B cell (primary cell): ENCODE measurements around the gene CLEC18B. TPM values are rescaled to one million over a fixed set of nuclear protein-coding genes. Genes with fewer than 3 reads are reported as not detected.

Experiments used
- ATAC-seq: fragments of 200-7000 bp; cut with Tn5 transposase; one replicate; pipeline ENCODE4 v1.10.0; 2021; ENCODE audit warnings: low read depth, mild to moderate bottlenecking, moderate number of reproducible peaks, moderate library complexity
- CTCF ChIA-PET: fragments of 350-600 bp; sonication (Branson Sonifier 250); formaldehyde crosslinking; loops from one replicate; lab custom pipeline; 2021; ENCODE audit warnings: antibody characterized with exemption, inconsistent platforms; lab: Charles Lee
- POLR2A ChIA-PET: fragments of 350-600 bp; sonication (Branson Sonifier 250); formaldehyde crosslinking; loops from one replicate; lab custom pipeline; 2021; ENCODE audit warnings: antibody characterized with exemption; lab: Charles Lee
- DNase-seq: peaks from one replicate; pipeline ENCODE4 v3.0.0; 2013
- H2AFZ ChIP-seq: 2 replicates; pipeline ENCODE4 v1.6.1; 2012; ENCODE audit warnings: mild to moderate bottlenecking, low read depth, low read length; ENCODE audit not compliant: insufficient read depth, poor library complexity, severe bottlenecking
- H3K27ac ChIP-seq, 2 donors: 1 replicate in 1 of 2; 2 replicates in 1 of 2; pipeline ENCODE4 v1.5.1; 2012 to 2013; ENCODE audit warnings: low read length in 2 of 2, mild to moderate bottlenecking in 2 of 2, moderate library complexity in 1 of 2
- H3K27me3 ChIP-seq, 4 experiments: fragments of 200-600 bp in 1 of 4; sonication (generic) in 1 of 4; replicated peaks in 1 of 4; 1 replicate in 2 of 4; 2 replicates in 2 of 4; pipeline versions ENCODE4 v1.6.1 to v1.7.0; 2013 to 2016; ENCODE audit warnings: low read length in 3 of 4, mild to moderate bottlenecking in 2 of 4, mixed read lengths in 1 of 4, moderate library complexity in 1 of 4; ENCODE audit not compliant: insufficient read depth in 4 of 4, control insufficient read depth in 3 of 4; ENCODE audit errors: control extremely low read depth in 1 of 4
- H3K36me3 ChIP-seq, 2 experiments: replicated peaks in 1 of 2; 1 replicate in 1 of 2; 2 replicates in 1 of 2; pipeline versions ENCODE4 v1.6.1 to v1.7.1; 2013; ENCODE audit warnings: low read length in 1 of 2; ENCODE audit not compliant: insufficient read depth in 2 of 2, control insufficient read depth in 1 of 2; ENCODE audit errors: control extremely low read depth in 1 of 2, extremely low read depth in 1 of 2
- H3K4me1 ChIP-seq, 2 donors: fragments of 200-600 bp in 1 of 2; sonication (generic) in 1 of 2; 1 replicate in 1 of 2; 2 replicates in 1 of 2; pipeline versions ENCODE4 v1.5.1 to v1.6.1; 2013 to 2017; ENCODE audit warnings: low read length in 2 of 2; ENCODE audit not compliant: control insufficient read depth in 2 of 2, insufficient read depth in 2 of 2
- H3K4me2 ChIP-seq: replicated peaks from 2 replicates; pipeline ENCODE3; 2012; ENCODE audit warnings: mild to moderate bottlenecking, low read depth, low read length; ENCODE audit not compliant: poor library complexity, severe bottlenecking
- H3K4me3 ChIP-seq, 5 experiments: fragments of 200-600 bp in 1 of 5; sonication (generic) in 1 of 5; 1 replicate in 3 of 5; 2 replicates in 2 of 5; pipeline versions ENCODE4 v1.5.1 to v1.7.0; 2011 to 2016; ENCODE audit warnings: low read length in 4 of 5, mild to moderate bottlenecking in 4 of 5, low read depth in 2 of 5, control low read depth in 1 of 5, moderate library complexity in 1 of 5; ENCODE audit not compliant: insufficient read depth in 1 of 5; ENCODE audit errors: control extremely low read depth in 1 of 5, extremely low read depth in 1 of 5
- H3K79me2 ChIP-seq: fragments of 200-600 bp; sonication (generic); one replicate; pipeline ENCODE4 v1.6.0; 2016; ENCODE audit warnings: low read length; ENCODE audit not compliant: control insufficient read depth, insufficient read depth
- H3K9ac ChIP-seq: fragments of 200-600 bp; sonication (generic); 2 replicates; pipeline ENCODE4 v1.6.1; 2017; ENCODE audit warnings: mild to moderate bottlenecking, low read length, moderate library complexity
- H3K9me3 ChIP-seq, 3 donors: one replicate each; pipeline versions ENCODE4 v1.6.1 to v1.7.1; 2013; ENCODE audit warnings: low read length in 2 of 3; ENCODE audit not compliant: control insufficient read depth in 2 of 3, insufficient read depth in 1 of 3; ENCODE audit errors: control extremely low read depth in 1 of 3
- H4K20me1 ChIP-seq: 2 replicates; pipeline ENCODE4 v1.6.0; 2012; ENCODE audit warnings: mild to moderate bottlenecking, low read length; ENCODE audit not compliant: insufficient read depth, control insufficient read depth, poor library complexity, severe bottlenecking
- H3K27ac Mint-ChIP-seq: one replicate; pipeline ENCODE4 v1.8.0; 2021; ENCODE audit warnings: mixed read lengths
- H3K27me3 Mint-ChIP-seq: one replicate; pipeline ENCODE4 v1.8.0; 2021; ENCODE audit warnings: mixed read lengths
- H3K4me1 Mint-ChIP-seq: one replicate; pipeline ENCODE4 v1.8.0; 2021; ENCODE audit warnings: mixed read lengths
- H3K4me3 Mint-ChIP-seq: one replicate; pipeline ENCODE4 v1.8.0; 2021; ENCODE audit warnings: mixed read lengths
- H3K9me3 Mint-ChIP-seq: one replicate; pipeline ENCODE4 v1.8.0; 2022; ENCODE audit warnings: mixed read lengths; ENCODE audit not compliant: insufficient read depth
- CTCF ChIP-seq: fragments of 200-600 bp; IDR thresholded peaks from one replicate; pipeline ENCODE4 v1.8.0; 2022; ENCODE audit warnings: antibody characterized with exemption, mild to moderate bottlenecking
- EZH2 ChIP-seq: IDR thresholded peaks from 2 replicates; pipeline ENCODE4 v1.6.1; 2012; ENCODE audit warnings: borderline replicate concordance, low read depth, mild to moderate bottlenecking, moderate library complexity, low read length; ENCODE audit not compliant: insufficient read depth, poor library complexity, severe bottlenecking
- WGBS: methylation state at CpG from one replicate; pipeline ENCODE4 v1.1.5; 2013; ENCODE audit warnings: missing lambda C conversion rate; ENCODE audit not compliant: insufficient coverage; 5-methylcytosine and 5-hydroxymethylcytosine counted together
- intact Hi-C: fragments of 100-400 bp; cut with micrococcal nuclease; formaldehyde crosslinking; loops from one replicate; pipeline ENCODE4 v1.10.0; 2022
- polyA plus RNA-seq: library from polyadenylated mRNA; depleted of rRNA; stranded (reverse); fragments of >200 nt; gene quantifications from 2 replicates; pipeline ENCODE4 v1.2.3, GENCODE V29; 2012
- total RNA-seq, 2 donors: library from RNA; stranded (reverse); fragments of 120-200 nt in 1 of 2; gene quantifications; 1 replicate in 1 of 2; 2 replicates in 1 of 2; pipeline versions ENCODE4 v1.2.3 to v1.2.4, GENCODE V29; 2013 to 2022

CLEC18B gene
- total and polyA plus RNA-seq, 2 donors (not counting 1 experiment from before 2014, with no cell fraction given) = 1.0 to 1.6 TPM

- no peak for ATAC-seq
These were observed 40.5 kb upstream of the CLEC18B start for GRCh38 chr16:74461826-74462225.

GRCh38 chr16:74460542-74460941, 39.3 kb upstream of the CLEC18B start:
- H2AFZ ChIP-seq = no peak overlapping the region
- H3K9ac ChIP-seq = no peak overlapping the region
- Mint-ChIP-seq H3K4me3 (no peak overlapping the region), H3K4me1 (peaks cover 12% of the 10 kb centered on the region), H3K27me3 (no peaks in the 10 kb centered on the region), H3K9me3 (no peaks in the 10 kb centered on the region), H3K27ac (peak overlapping the region; percentile 26)
- H3K36me3 ChIP-seq = peaks cover 13 to 77% of the 10 kb centered on the region in 2 experiments
- intact Hi-C loops = no loop called here
- H4K20me1 ChIP-seq = no peaks in the 10 kb centered on the region
- ChIA-PET CTCF (no interaction called here), POLR2A (no interaction called here)
- no peaks in the 10 kb centered on the region for H3K9me3 ChIP-seq
- 98% methylated on average over 4 of the region's 7 CpGs for WGBS
- ATAC-seq (no peak), DNase-seq (no peak)
- no peak overlapping the region for H3K4me2 ChIP-seq
- no peak overlapping the region for H3K4me3 ChIP-seq
- no peaks in the 10 kb centered on the region for H3K79me2 ChIP-seq
- TF ChIP-seq EZH2 (no peak), CTCF (no peak)
- no peaks in the 10 kb centered on the region for H3K27me3 ChIP-seq
- no peak overlapping the region for H3K27ac ChIP-seq
- H3K4me1 ChIP-seq = peaks cover 8 to 12% of the 10 kb centered on the region in 2 donors

More at GRCh38 chr16:74461826-74462225, 40.5 kb upstream of the CLEC18B start:
- Mint-ChIP-seq H3K9me3 (no peaks in the 10 kb centered on the region), H3K27ac (no peak overlapping the region), H3K4me3 (no peak overlapping the region), H3K27me3 (no peaks in the 10 kb centered on the region), H3K4me1 (peaks cover 12% of the 10 kb centered on the region)
- Histone ChIP-seq H3K4me3 (no peak overlapping the region), H3K27ac (no peak overlapping the region), H2AFZ (no peak overlapping the region), H3K9ac (no peak overlapping the region), H3K9me3 (no peaks in the 10 kb centered on the region), H3K27me3 (no peaks in the 10 kb centered on the region), H3K4me2 (no peak overlapping the region), H3K36me3 (peaks cover 11 to 75% of the 10 kb centered on the region in 2 experiments), H4K20me1 (no peaks in the 10 kb centered on the region), H3K79me2 (no peaks in the 10 kb centered on the region), H3K4me1 (peaks cover 8 to 12% of the 10 kb centered on the region in 2 donors)
- WGBS = 95% methylated on average over 7 of the region's 9 CpGs
- intact Hi-C loops = no loop called here
- TF ChIP-seq EZH2 (no peak), CTCF (no peak)
- CTCF ChIA-PET = no interaction called here
- DNase-seq = no peak
- POLR2A ChIA-PET = no interaction called here
